HepG2 (cell line): ENCODE measurements around the gene TH. TPM values are rescaled to one million over a fixed set of nuclear protein-coding genes. Genes with fewer than 3 reads are reported as not detected.

Experiments
- AGO1 ChIP-seq: fragments of 200-400 bp; formaldehyde crosslinking; IDR thresholded peaks from 2 replicates; pipeline ENCODE4 v1.6.1; 2017; ENCODE audit warnings: mild to moderate bottlenecking, low read depth, low read length, moderate library complexity; ENCODE audit not compliant: poor library complexity, severe bottlenecking
- BRD4 ChIP-seq: sonication (generic); formaldehyde crosslinking; IDR thresholded peaks from 2 replicates; pipeline ENCODE4 v1.4.0; 2020; ENCODE audit warnings: missing genetic modification reagents
- CCAR2 ChIP-seq: fragments of 200-400 bp; formaldehyde crosslinking; optimal IDR thresholded peaks from 2 replicates; pipeline ENCODE3; 2018; ENCODE audit warnings: low read depth, mild to moderate bottlenecking, low read length, moderate library complexity
- E2F1 ChIP-seq: sonication (generic); formaldehyde crosslinking; IDR thresholded peaks from 2 replicates; pipeline ENCODE4 v1.5.0; 2020; ENCODE audit warnings: missing genetic modification reagents
- EHMT2 ChIP-seq: fragments of 200-600 bp; sonication (generic); IDR thresholded peaks from 2 replicates; pipeline ENCODE4 v1.7.0; 2017; ENCODE audit warnings: antibody characterized with exemption, low read depth, low read length, borderline replicate concordance
- GLMP ChIP-seq: sonication (generic); formaldehyde crosslinking; IDR thresholded peaks from 2 replicates; pipeline ENCODE4 v1.9.0; 2021; ENCODE audit warnings: missing genetic modification reagents, mild to moderate bottlenecking, borderline replicate concordance
- HDAC2 ChIP-seq: sonication (generic); formaldehyde crosslinking; IDR thresholded peaks from 2 replicates; pipeline ENCODE4 v1.4.0; 2020; ENCODE audit warnings: missing genetic modification reagents
- HNRNPL ChIP-seq: fragments of 200-400 bp; formaldehyde crosslinking; IDR thresholded peaks from 2 replicates; pipeline ENCODE4 v1.6.1; 2017; ENCODE audit warnings: mild to moderate bottlenecking, low read depth, low read length
- HOXA3 ChIP-seq: sonication (generic); formaldehyde crosslinking; IDR thresholded peaks from 2 replicates; pipeline ENCODE4 v1.5.0; 2020; ENCODE audit warnings: missing genetic modification reagents
- IRF1 ChIP-seq: sonication (generic); formaldehyde crosslinking; IDR thresholded peaks from 2 replicates; pipeline ENCODE4 v1.4.0; 2020; ENCODE audit warnings: low read depth, mild to moderate bottlenecking, missing genetic modification reagents
- MLX ChIP-seq: IDR thresholded peaks from 2 replicates; pipeline ENCODE4 v1.6.1; 2016
- NFKB2 ChIP-seq: sonication (generic); formaldehyde crosslinking; IDR thresholded peaks from 2 replicates; pipeline ENCODE4 v1.4.0; 2020; ENCODE audit warnings: missing genetic modification reagents, borderline replicate concordance
- SAFB2 ChIP-seq: sonication (generic); formaldehyde crosslinking; IDR thresholded peaks from 2 replicates; pipeline ENCODE4 v1.5.1; 2020; ENCODE audit warnings: missing genetic modification reagents, low read depth, mild to moderate bottlenecking, borderline replicate concordance
- SALL1 ChIP-seq: sonication (generic); formaldehyde crosslinking; IDR thresholded peaks from 2 replicates; pipeline ENCODE4 v1.8.0; 2022; ENCODE audit warnings: mild to moderate bottlenecking, missing genetic modification reagents
- ZBTB8A ChIP-seq: sonication (generic); formaldehyde crosslinking; IDR thresholded peaks from 2 replicates; pipeline ENCODE4 v1.4.0; 2020; ENCODE audit warnings: mild to moderate bottlenecking, low read depth, missing genetic modification reagents, borderline replicate concordance
- ZNF383 ChIP-seq: sonication (generic); formaldehyde crosslinking; IDR thresholded peaks from 2 replicates; pipeline ENCODE4 v1.4.0; 2020; ENCODE audit warnings: missing genetic modification reagents, mild to moderate bottlenecking, borderline replicate concordance
- ZNF569 ChIP-seq: sonication (generic); formaldehyde crosslinking; IDR thresholded peaks from 2 replicates; pipeline ENCODE4 v1.5.0; 2020; ENCODE audit warnings: mild to moderate bottlenecking, missing genetic modification reagents, moderate library complexity, borderline replicate concordance
- ZNF619 ChIP-seq: sonication (generic); formaldehyde crosslinking; IDR thresholded peaks from 2 replicates; pipeline ENCODE4 v1.4.0; 2020; ENCODE audit warnings: mild to moderate bottlenecking, missing genetic modification reagents
- ZNF678 ChIP-seq: sonication (generic); formaldehyde crosslinking; IDR thresholded peaks from 2 replicates; pipeline ENCODE4 v1.4.0; 2020; ENCODE audit warnings: mild to moderate bottlenecking, missing genetic modification reagents
- ZNF816 ChIP-seq: sonication (generic); formaldehyde crosslinking; IDR thresholded peaks from 2 replicates; pipeline ENCODE4 v1.8.0; 2022; ENCODE audit warnings: missing genetic modification reagents, mild to moderate bottlenecking, borderline replicate concordance
- ZSCAN22 ChIP-seq: sonication (generic); formaldehyde crosslinking; IDR thresholded peaks from 2 replicates; pipeline ENCODE4 v1.4.0; 2020; ENCODE audit warnings: mild to moderate bottlenecking, missing genetic modification reagents
- ZSCAN31 ChIP-seq: sonication (generic); formaldehyde crosslinking; IDR thresholded peaks from 2 replicates; pipeline ENCODE4 v1.5.0; 2020; ENCODE audit warnings: low read depth, mild to moderate bottlenecking, missing genetic modification reagents
- polyA plus RNA-seq, 8 experiments: library from polyadenylated mRNA; depleted of rRNA in 3 of 8; stranded (reverse) in 7 of 8; unstranded in 1 of 8; fragments of >200 nt; fragmentation: Illumina TruSeq in 4 of 8; extraction: Trizol in 4 of 8; gene quantifications; 2 replicates each; pipeline versions ENCODE4 v1.2.1 to v1.2.3, GENCODE V29; 2011 to 2016; ENCODE audit warnings: low read depth in 4 of 8, missing spikeins in 1 of 8, mixed read lengths in 1 of 8; ENCODE audit not compliant: insufficient read depth in 1 of 8
- total RNA-seq, 5 experiments: library from RNA; depleted of rRNA; stranded (reverse); fragments of >200 nt; fragmentation: Illumina TruSeq; extraction: Trizol; gene quantifications; 2 replicates each; pipeline ENCODE4 v1.2.3, GENCODE V29; 2016; ENCODE audit warnings: low read depth in 1 of 5
- TF ChIP-seq, protein P1 (sequence below): IDR thresholded peaks from 2 replicates; pipeline ENCODE4 v1.6.1; 2016
- TF ChIP-seq, protein P2 (sequence below): IDR thresholded peaks from 2 replicates; pipeline ENCODE4 v1.6.1; 2016; ENCODE audit warnings: mild to moderate bottlenecking, missing biosample characterization, missing genetic modification reagents

The TH gene
- total and polyA plus RNA-seq, 2 of the 13 experiments (the other 11 are each of a cell fraction or from before 2014, with no cell fraction given), result 0.36 TPM; not detected in 1

DNA sequence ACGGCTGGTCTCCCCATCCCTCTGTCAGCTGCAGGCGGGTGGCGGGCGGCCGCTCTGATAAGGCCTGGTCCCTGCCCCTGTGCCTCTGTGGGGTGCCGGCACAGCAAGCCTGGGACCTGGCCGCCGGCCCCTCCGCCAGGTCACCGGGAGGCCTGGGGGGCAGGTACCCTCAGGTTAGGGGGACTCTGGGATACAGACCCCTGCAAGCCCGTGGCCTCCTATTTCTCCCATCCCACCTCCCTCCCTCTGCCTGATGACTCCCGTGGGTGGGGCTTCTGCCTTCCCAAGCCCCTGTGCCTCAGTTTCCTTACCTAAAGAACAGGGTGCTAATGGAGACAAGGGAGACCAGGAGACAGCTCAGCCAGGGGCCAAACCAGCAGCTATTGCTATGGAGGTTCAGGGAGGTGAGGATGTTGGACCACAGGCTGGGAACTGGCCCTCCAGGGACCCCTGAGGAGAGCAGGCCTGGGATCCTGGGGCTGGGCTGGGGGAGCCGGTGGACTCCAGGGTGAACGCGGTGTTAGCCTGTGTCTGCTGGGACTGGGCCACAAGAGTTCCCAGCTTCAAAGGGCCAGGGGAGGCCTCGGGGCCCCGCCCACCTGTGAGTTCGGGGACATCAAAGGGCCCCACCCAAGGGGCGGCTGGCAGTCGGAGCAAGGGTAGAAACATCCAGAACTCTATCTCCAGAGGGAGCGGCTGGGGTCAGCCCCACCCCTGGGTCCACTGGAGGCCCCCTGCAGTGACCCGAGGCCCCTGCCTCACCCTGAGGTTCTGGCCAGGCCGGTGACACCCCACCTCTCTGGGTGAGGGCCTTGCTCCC is 32.0 kb upstream of the TH start (continued):
- TF ChIP-seq ZNF619 (CRISPR knock-in tag) (0 out of 2 replicates have a peak, but pooled peaks have one; percentile 23), ZSCAN22 (CRISPR knock-in tag) (no peak), HNRNPL (peak; percentile 75; the same call in 1 of the 2 replicates), CCAR2 (no peak), ZNF816 (CRISPR knock-in tag) (no peak), SAFB2 (CRISPR knock-in tag) (no peak), AGO1 (no peak), HDAC2 (peak; percentile 65; the same call in 1 of the 2 replicates), ZBTB8A (CRISPR knock-in tag) (no peak), ZNF383 (CRISPR knock-in tag) (no peak), IRF1 (CRISPR knock-in tag) (no peak), BRD4 (no peak), ZNF678 (CRISPR knock-in tag) (no peak), SALL1 (CRISPR knock-in tag) (no peak), GLMP (no peak), ZSCAN31 (CRISPR knock-in tag) (peak; percentile 51; the same call in 1 of the 2 replicates), NFKB2 (CRISPR knock-in tag) (no peak), MLX (no peak), ZNF569 (CRISPR knock-in tag) (no peak), HOXA3 (CRISPR knock-in tag) (peak; percentile 37), EHMT2 (no peak), E2F1 (CRISPR knock-in tag) (no peak)
- TF ChIP-seq, protein P1, sequence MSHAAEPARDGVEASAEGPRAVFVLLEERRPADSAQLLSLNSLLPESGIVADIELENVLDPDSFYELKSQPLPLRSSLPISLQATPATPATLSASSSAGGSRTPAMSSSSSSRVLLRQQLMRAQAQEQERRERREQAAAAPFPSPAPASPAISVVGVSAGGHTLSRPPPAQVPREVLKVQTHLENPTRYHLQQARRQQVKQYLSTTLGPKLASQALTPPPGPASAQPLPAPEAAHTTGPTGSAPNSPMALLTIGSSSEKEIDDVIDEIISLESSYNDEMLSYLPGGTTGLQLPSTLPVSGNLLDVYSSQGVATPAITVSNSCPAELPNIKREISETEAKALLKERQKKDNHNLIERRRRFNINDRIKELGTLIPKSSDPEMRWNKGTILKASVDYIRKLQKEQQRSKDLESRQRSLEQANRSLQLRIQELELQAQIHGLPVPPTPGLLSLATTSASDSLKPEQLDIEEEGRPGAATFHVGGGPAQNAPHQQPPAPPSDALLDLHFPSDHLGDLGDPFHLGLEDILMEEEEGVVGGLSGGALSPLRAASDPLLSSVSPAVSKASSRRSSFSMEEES (CRISPR knock-in tag), result no peak
- TF ChIP-seq, protein P2, sequence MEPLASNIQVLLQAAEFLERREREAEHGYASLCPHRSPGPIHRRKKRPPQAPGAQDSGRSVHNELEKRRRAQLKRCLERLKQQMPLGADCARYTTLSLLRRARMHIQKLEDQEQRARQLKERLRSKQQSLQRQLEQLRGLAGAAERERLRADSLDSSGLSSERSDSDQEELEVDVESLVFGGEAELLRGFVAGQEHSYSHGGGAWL (CRISPR knock-in tag), result no peak
